GM10266 (cell line): Measurements from ENCODE around the gene KY.

Source experiments
- DNase-seq: peaks from one replicate; pipeline ENCODE4 v3.0.0; 2012; ENCODE audit errors: extremely low spot score
- CTCF ChIP-seq: IDR thresholded peaks from 2 replicates; pipeline ENCODE4 v1.5.1; 2012; ENCODE audit warnings: mild to moderate bottlenecking, low read depth; ENCODE audit not compliant: control insufficient read depth, insufficient read depth; ENCODE audit errors: missing control alignments

KY gene

DNA sequence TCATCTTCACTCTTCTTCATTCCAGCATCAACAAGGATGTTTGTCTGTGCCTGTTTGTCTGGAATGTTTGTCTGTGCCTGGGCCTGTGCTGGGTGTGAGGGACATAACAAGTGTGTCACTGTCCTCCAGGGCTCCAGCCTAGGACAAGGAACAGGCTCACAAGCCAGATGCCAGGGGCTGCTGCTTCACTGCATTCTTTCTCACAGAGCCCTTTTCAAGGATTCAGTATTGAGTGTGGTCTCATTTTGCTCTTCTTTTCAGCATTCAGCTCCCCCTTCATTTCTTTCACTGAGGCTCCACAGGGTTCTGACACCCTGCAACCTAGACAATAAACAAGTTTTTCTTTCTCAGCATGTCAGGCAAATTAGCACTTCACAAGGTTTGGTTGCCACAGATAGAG lies 43.6 kb upstream of the KY start:
- no peak for DNase-seq
- no peak for TF ChIP-seq CTCF

GRCh38 chr3:134693804-134694203 lies 43.0 kb upstream of the KY start:
- no peak for TF ChIP-seq CTCF
- no peak for DNase-seq

- no peak for TF ChIP-seq CTCF
- no peak for DNase-seq
Measured at GRCh38 chr3:134693226-134693625, 42.4 kb upstream of the KY start.

- no peak for DNase-seq
Measured at GRCh38 chr3:134690226-134690625, 39.4 kb upstream of the KY start.

DNA sequence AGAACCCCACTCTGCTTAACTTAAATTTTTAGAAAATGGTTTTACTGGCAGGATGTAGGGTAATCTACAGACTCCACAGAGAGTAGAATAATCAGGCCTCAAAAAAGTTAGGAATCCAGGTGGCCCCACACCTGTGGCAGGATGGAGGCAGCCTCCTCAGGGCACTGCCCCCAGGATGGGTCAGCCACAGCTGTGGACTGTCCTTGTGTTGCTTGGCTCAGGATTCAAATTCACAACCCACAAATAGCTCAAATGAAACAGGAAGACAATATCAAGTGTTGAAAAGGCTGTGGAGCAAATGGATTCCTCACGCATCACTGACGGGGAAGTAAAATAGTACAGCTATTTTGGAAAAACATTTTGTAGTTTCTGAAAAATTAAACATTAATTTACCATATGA lies 36.8 kb upstream of the KY start:
- no peak for TF ChIP-seq CTCF

More at GRCh38 chr3:134690226-134690625, 39.4 kb upstream of the KY start:
- no peak for TF ChIP-seq CTCF

GRCh38 chr3:134685929-134686802 lies 35.3 kb upstream of the KY start:
- TF ChIP-seq CTCF: no peak
- no peak for DNase-seq

More for the DNA sequence above, 36.8 kb upstream of the KY start:
- no peak for DNase-seq

DNA sequence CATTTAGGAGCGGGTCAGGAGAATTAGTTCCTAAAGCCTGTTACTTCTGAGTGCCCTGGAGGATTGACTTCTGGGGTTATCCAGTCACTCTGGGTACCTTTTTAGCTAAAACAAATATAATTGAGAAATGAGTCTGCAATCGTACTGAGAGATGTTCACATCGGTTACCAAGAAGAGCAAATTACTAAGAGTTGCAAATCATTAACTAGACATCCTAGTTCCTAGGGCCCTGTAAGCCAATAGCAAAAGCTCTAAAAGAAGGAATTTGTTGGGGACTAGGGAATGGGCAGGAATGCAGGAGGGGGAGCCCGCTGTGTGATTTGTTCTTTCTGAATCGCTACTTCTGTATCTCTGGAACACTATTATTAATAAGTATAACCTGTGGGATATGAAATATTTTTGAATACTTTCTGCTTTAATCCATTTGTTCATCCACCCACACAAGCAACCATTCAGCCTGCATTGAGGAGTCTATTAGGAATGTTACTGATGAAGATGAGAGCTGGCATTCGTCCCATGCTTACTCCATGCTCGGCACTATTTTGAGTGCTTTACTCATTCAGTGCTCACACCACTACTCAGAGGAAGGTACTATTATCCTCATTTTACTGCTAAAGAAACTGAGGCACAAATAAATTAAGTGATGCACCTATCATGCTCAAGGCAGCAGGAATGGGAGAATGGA lies 31.5 kb upstream of the KY start:
- TF ChIP-seq CTCF: no peak
- no peak for DNase-seq
